Thyroid gland (tissue), 4 donors: ENCODE data around the gene RSU1.

Source experiments
- CTCF ChIP-seq, 6 experiments: fragments of 200-600 bp in 3 of 6; fragments of 450-650 bp in 3 of 6; sonication (generic) in 3 of 6; IDR thresholded peaks; one replicate each; pipeline ENCODE4 v1.5.1; 2016 to 2019; ENCODE audit warnings: antibody characterized with exemption in 6 of 6, mild to moderate bottlenecking in 2 of 6, inconsistent platforms in 1 of 6, moderate library complexity in 1 of 6
- POLR2A ChIP-seq, 2 donors: fragments of 450-650 bp; IDR thresholded peaks; one replicate each; pipeline ENCODE4 v1.6.1; 2017; ENCODE audit warnings: antibody characterized with exemption in 2 of 2, mild to moderate bottlenecking in 2 of 2, moderate library complexity in 1 of 2

- TF ChIP-seq CTCF (IDR thresholded peaks at IDR 0.05) (no peak), POLR2A (IDR thresholded peaks at IDR 0.05) (no peak)
Measured at GRCh38 chr10:16686054-16686902, 130.9 kb downstream of the RSU1 start.
